ENCODE measurements around the gene NCOA7.

DNA sequence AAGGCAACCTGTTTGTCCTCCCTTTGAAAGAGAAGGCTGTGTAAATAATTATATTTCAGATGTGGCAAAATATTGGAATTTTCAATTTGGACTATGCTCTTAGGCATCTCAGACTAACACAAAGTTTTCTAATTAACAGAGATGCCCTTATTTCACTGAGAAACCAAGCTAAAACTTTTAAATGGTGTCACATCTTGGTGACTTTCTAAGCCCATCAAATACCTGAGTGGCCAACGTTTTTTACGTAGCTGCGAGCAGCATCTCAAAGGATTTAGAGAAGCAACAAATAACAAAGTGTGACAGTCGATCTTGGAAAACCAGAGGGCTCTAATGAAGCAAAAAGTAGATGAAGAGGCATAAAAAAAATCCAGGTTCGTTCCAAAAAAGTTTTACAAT is 44.7 kb upstream of the NCOA7 start:
- TF ChIP-seq ZFP30 (CRISPR knock-in tag; IDR thresholded peaks at IDR 0.05) (no peak), ZNF8 (CRISPR knock-in tag; IDR thresholded peaks at IDR 0.05) (no peak), OSR1 (CRISPR knock-in tag; IDR thresholded peaks at IDR 0.05) (no peak), ZFP3 (CRISPR knock-in tag; IDR thresholded peaks at IDR 0.05) (no peak), ZC3H10 (CRISPR knock-in tag; IDR thresholded peaks at IDR 0.05) (no peak), ARNTL (CRISPR knock-in tag; IDR thresholded peaks at IDR 0.05; ENCODE audit: borderline replicate concordance, low read depth) (no peak), RARB (CRISPR knock-in tag; IDR thresholded peaks at IDR 0.05) (no peak)
- TF ChIP-seq, protein P1, sequence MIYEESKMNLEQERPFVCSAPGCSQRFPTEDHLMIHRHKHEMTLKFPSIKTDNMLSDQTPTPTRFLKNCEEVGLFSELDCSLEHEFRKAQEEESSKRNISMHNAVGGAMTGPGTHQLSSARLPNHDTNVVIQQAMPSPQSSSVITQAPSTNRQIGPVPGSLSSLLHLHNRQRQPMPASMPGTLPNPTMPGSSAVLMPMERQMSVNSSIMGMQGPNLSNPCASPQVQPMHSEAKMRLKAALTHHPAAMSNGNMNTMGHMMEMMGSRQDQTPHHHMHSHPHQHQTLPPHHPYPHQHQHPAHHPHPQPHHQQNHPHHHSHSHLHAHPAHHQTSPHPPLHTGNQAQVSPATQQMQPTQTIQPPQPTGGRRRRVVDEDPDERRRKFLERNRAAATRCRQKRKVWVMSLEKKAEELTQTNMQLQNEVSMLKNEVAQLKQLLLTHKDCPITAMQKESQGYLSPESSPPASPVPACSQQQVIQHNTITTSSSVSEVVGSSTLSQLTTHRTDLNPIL (CRISPR knock-in tag; IDR thresholded peaks at IDR 0.05; ENCODE audit: low read depth), result no peak
- TF ChIP-seq, protein P2, sequence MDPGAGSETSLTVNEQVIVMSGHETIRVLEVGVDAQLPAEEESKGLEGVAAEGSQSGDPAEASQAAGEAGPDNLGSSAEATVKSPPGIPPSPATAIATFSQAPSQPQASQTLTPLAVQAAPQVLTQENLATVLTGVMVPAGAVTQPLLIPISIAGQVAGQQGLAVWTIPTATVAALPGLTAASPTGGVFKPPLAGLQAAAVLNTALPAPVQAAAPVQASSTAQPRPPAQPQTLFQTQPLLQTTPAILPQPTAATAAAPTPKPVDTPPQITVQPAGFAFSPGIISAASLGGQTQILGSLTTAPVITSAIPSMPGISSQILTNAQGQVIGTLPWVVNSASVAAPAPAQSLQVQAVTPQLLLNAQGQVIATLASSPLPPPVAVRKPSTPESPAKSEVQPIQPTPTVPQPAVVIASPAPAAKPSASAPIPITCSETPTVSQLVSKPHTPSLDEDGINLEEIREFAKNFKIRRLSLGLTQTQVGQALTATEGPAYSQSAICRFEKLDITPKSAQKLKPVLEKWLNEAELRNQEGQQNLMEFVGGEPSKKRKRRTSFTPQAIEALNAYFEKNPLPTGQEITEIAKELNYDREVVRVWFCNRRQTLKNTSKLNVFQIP (CRISPR knock-in tag; IDR thresholded peaks at IDR 0.05; ENCODE audit: borderline replicate concordance, low read depth), result no peak
- TF ChIP-seq, protein P3, sequence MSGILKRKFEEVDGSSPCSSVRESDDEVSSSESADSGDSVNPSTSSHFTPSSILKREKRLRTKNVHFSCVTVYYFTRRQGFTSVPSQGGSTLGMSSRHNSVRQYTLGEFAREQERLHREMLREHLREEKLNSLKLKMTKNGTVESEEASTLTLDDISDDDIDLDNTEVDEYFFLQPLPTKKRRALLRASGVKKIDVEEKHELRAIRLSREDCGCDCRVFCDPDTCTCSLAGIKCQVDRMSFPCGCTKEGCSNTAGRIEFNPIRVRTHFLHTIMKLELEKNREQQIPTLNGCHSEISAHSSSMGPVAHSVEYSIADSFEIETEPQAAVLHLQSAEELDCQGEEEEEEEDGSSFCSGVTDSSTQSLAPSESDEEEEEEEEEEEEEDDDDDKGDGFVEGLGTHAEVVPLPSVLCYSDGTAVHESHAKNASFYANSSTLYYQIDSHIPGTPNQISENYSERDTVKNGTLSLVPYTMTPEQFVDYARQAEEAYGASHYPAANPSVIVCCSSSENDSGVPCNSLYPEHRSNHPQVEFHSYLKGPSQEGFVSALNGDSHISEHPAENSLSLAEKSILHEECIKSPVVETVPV (CRISPR knock-in tag; IDR thresholded peaks at IDR 0.05), result no peak
- TF ChIP-seq, protein P4, sequence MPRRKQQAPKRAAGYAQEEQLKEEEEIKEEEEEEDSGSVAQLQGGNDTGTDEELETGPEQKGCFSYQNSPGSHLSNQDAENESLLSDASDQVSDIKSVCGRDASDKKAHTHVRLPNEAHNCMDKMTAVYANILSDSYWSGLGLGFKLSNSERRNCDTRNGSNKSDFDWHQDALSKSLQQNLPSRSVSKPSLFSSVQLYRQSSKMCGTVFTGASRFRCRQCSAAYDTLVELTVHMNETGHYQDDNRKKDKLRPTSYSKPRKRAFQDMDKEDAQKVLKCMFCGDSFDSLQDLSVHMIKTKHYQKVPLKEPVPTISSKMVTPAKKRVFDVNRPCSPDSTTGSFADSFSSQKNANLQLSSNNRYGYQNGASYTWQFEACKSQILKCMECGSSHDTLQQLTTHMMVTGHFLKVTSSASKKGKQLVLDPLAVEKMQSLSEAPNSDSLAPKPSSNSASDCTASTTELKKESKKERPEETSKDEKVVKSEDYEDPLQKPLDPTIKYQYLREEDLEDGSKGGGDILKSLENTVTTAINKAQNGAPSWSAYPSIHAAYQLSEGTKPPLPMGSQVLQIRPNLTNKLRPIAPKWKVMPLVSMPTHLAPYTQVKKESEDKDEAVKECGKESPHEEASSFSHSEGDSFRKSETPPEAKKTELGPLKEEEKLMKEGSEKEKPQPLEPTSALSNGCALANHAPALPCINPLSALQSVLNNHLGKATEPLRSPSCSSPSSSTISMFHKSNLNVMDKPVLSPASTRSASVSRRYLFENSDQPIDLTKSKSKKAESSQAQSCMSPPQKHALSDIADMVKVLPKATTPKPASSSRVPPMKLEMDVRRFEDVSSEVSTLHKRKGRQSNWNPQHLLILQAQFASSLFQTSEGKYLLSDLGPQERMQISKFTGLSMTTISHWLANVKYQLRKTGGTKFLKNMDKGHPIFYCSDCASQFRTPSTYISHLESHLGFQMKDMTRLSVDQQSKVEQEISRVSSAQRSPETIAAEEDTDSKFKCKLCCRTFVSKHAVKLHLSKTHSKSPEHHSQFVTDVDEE (CRISPR knock-in tag; IDR thresholded peaks at IDR 0.05), result no peak
- TF ChIP-seq, protein P5, sequence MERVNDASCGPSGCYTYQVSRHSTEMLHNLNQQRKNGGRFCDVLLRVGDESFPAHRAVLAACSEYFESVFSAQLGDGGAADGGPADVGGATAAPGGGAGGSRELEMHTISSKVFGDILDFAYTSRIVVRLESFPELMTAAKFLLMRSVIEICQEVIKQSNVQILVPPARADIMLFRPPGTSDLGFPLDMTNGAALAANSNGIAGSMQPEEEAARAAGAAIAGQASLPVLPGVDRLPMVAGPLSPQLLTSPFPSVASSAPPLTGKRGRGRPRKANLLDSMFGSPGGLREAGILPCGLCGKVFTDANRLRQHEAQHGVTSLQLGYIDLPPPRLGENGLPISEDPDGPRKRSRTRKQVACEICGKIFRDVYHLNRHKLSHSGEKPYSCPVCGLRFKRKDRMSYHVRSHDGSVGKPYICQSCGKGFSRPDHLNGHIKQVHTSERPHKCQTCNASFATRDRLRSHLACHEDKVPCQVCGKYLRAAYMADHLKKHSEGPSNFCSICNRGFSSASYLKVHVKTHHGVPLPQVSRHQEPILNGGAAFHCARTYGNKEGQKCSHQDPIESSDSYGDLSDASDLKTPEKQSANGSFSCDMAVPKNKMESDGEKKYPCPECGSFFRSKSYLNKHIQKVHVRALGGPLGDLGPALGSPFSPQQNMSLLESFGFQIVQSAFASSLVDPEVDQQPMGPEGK (CRISPR knock-in tag; IDR thresholded peaks at IDR 0.05; ENCODE audit: borderline replicate concordance), result no peak
